NCI-H1436 treated with DMSO at 0.1 percent for 48 hours (cell line): ENCODE data around the gene AADACL4.
"Not testable (repeated sequence)": the region's sequence is repeated elsewhere in the genome, so short reads cannot be mapped to it uniquely, and the experiment has no call there.

Experiments used
- DNase-seq: peaks from one replicate; lab custom pipeline; 2025; lab: John Stamatoyannopoulos, UW

The AADACL4 gene

DNA sequence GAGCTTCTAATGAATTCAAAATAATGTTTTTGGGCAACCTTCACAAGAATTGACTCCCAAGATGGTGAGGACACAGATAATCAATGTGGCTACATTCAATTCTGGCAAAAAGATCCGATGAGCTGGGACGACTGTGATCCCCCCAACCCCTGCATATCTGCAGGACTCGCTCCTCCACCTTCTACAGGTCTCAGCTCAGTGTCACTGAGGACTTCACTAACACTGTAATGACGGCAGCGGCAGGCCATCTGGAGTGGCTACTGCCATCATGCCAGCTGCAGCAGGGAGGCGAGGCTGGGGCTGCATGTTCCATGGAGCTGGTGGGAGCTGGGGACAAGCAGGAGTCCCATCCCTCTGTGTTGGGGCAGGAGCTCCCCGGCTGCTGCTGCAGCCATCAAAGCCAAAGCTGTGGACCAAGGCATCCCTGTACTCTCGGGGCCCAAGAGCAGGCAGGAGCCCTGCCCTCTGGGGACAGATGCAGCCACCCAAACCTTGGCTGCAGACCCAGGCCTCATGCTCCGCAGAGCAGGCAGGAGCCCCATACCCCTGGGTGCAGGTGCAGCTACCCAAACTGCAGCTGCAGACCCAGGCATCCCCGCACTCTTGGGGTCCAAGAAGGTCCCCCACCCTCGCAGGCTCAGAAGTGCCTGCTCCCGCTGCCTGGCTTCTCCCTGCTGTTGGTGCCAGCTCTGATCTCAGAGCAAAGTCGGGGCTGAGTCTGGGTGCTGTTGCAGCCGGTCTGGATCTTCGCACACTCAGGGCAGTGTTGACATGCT, 13.7 kb upstream of the AADACL4 start:
- DNase-seq, result no peak

- no peak for DNase-seq
Observed at GRCh38 chr1:12630946-12631530, 12.8 kb upstream of the AADACL4 start.

GRCh38 chr1:12631571-12631970, 12.3 kb upstream of the AADACL4 start:
- no peak for DNase-seq

GRCh38 chr1:12634156-12634555, 9.7 kb upstream of the AADACL4 start:
- no peak for DNase-seq

GRCh38 chr1:12634696-12635202, 9.1 kb upstream of the AADACL4 start:
- DNase-seq, result no peak

DNA sequence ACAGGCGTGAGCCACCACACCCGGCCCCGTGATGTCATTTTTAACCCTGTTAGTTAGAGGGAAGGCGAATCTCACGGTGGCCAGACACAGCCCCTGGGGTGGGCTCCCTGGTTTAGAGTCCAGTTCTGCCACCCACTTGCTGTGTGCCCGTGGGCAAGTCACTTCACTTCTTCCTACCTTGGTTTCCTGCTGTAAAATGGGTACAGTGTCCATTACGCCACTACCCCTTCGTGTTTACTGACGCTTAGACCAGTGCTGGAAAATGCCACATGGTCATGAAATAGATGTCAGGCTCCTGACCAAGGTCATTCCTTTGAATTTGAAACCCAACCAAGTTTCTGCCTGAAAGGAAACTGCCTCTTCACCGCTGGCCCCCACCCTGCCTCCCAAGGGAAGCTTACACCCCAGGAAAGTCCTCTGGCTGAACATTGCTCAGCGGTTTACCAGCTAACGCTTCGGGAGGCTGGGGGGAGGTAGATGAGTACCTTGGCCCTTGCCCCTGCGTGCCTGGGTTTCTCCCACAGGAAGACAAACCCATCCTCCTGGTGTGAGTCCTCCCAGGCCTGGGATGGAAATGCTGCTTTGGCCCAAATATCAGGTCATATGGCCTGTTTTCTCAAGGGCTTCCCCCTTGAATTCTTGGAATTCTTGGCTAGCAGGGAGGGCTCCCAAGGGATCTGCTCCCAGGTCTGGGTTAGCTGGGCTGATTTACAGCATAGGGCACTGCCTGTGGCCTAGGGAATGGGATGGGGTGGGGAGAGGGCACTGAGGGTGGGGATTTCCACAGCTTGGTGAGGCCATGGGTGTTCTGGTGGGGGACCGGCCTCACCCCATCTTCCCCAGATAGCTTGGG, 7.6 kb upstream of the AADACL4 start:
- no peak for DNase-seq

- DNase-seq, result no peak
Observed at GRCh38 chr1:12637693-12638092, 6.2 kb upstream of the AADACL4 start.

DNA sequence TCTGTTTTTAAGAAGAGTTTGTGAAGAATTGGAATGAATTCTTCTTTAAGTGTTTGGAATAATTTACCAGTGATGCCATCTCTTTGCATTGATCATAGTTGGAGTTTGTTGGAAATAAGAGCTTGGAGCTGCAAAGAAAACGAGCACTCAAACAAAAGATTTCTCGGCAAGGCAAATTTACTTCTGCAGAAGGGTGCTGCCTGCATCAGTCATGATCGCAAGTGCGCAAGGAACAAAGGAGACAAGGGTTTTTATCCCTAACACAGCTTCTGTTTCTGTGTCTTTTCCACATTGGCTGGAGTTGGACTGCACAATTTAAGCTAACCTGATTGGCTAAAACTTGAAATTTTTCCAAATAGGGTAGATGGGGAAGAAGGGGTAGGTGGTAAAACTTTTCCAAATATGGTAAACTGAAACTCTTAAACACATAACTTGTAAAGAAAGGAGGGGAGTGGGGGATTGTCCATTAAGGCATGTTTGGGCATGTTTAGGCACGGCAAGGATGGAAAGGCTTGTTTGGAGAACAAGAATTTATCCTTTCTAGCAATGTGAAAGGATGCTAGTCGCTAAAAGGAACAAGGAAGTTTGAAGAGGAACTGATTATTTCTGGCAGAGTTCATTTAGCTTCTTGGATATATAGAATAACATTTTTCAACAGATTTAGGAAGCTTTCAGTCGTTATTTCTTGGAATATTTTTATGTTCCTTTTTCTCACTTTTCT, 3.5 kb upstream of the AADACL4 start:
- DNase-seq, result no peak

GRCh38 chr1:12640958-12641272, 3.0 kb upstream of the AADACL4 start:
- DNase-seq, result no peak

DNA sequence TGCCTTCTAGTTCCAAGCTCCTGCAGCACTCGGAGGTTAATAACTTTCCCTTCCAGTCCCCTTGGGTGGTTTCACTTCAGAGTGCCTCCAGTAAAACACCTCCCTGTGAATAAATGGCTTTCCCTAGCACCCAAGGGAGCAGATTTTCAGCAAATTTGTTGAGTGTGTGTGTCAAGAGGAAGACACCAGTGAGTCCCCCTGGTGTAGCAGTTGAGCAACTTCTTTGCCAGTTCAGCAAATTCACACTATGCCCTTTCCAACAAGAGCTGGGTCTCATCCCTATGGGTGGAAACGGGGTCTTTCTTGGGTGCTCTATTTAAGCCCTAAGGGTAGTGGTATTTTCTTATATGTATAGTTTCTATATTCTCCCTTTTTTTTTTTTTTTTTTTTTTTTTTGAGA, 806 bp upstream of the AADACL4 start:
- DNase-seq, result no peak

- DNase-seq, result no peak
Observed at GRCh38 chr1:12644237-12644636, 352 bp downstream of the AADACL4 start.

GRCh38 chr1:12644829-12645228, 944 bp downstream of the AADACL4 start:
- no peak for DNase-seq

DNA sequence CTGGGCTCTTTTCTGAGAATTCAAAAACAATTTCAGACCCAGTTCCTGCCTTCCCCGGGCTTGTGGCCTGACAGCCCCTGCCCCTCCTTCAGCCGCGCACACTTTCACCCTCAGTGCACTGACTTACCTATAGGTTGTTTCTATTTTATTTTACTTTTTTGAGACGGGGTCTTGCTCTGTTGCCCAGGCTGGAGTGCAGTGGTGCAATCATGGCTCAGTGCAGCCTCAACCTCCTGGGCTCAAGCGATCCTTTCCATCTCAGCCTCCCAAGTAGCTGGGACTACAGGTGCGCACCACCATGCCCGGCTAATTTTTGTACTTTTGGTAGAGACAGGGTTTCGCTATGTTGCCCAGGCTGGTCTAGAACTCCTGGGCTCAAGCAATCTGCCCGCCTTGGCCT, 1.5 kb downstream of the AADACL4 start:
- DNase-seq, result not testable (repeated sequence)

DNA sequence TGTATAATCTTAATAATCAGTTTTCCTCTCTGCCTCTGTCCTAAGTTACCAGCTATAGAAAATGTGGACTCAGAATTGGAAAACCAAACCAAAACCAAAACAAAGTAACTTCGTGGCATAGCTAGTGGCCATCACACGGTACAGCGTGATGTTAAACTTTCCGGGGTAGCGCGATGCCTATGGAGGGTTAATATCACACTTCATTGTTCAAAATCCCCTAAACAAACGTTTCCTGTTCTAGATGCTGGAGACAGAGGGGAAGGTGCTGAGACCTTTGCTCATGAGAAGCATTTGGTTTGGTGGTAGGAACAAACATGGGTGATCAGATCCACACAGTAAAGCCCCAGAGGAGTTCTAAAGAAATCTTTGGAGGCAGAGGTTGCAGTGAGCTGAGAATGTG, 4.9 kb downstream of the AADACL4 start:
- DNase-seq, result no peak

GRCh38 chr1:12649971-12650421, 6.1 kb downstream of the AADACL4 start:
- no peak for DNase-seq

GRCh38 chr1:12654004-12654567, 10.2 kb downstream of the AADACL4 start:
- no peak for DNase-seq

- no peak for DNase-seq
Observed at GRCh38 chr1:12654657-12655056, 10.8 kb downstream of the AADACL4 start.

GRCh38 chr1:12656575-12656974, 12.7 kb downstream of the AADACL4 start:
- no peak for DNase-seq

DNA sequence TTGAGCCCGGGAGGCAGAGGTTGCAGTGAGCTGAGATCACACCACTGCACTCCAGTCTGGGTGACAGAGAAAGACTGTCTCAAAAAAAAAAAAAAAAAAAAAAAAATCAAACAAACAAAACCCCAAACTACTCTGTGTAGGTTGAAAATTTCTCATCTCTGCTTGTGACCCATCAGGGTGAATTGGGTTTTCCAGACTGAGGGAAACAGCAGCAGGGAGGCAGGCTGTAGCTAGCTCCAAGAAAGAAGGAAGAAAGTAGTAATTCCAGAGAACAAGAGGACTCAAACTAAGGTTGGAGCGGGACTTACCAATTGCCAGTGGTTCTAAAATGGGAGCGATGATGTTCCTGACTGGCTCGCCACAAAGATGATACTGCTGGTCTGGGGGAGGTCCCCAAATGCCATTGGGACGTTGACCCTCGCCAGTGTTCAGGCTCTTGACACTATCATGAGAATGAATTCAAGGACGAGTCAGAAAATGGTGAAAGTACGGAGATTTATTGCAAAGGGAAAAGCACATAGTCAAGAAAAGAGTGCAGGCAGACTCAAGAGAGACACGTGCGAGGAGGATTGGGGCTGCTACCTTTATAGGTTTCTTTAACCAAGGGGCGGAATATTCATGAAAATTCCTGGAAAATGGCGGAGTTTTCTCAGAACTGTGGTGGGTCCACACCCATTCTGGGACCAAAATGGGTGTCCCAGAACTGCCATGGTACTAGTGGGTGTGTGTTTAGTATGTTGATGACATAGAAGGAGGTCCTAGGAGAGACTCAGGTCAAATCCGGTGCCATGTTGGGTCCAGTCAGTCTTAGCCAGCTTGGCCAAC, 13.4 kb downstream of the AADACL4 start:
- DNase-seq, result no peak

DNA sequence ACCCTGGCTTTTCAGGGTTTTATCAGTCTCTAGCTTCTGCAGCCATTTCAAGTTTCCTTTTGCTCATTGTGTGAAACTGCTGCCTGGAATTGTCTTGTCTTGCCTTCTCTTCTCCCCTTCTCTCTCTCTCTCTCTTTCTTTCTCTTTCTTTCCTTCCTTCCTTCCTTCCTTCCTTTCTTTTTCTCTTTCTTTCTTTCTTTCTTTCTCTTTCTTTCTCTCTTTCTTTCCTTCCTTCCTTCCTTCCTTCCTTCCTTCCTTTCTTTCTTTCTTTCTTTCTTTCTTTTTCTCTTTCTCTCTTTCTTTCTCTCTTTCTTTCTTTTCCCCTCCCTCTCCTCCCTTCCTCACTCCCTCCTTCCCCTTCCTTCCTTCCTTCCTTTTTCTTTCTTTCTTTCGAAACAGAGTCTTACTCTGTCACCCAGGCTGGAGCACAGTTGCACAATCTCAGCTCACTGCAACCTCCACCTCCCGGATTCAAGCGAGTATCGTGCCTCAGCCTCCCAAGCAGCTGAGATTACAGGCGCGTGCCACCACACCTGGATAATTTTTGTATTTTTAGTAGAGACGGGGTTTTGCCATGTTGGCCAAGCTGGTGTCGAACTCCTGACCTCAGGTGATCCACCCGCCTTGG, 14.1 kb downstream of the AADACL4 start:
- not testable (repeated sequence) for DNase-seq
